A549 (cell line): ENCODE data around the gene C16orf90. TPM values are rescaled to one million over a fixed set of nuclear protein-coding genes. Genes with fewer than 3 reads are reported as not detected.
"Not testable (repeated sequence)": the region's sequence is repeated elsewhere in the genome, so short reads cannot be mapped to it uniquely, and the experiment has no call there.

ENCODE experiments used
- ATAC-seq, 2 experiments: fragments of 200-7000 bp in 1 of 2; fragments of >200 bp in 1 of 2; cut with Nextera tagmentation in 1 of 2; cut with Tn5 transposase in 1 of 2; 3 replicates each; pipeline versions ENCODE4 v1.8.0 to v1.9.1; 2018 to 2020; ENCODE audit warnings: mild to moderate bottlenecking in 1 of 2, moderate library complexity in 1 of 2
- CTCF ChIA-PET: fragments of 300-600 bp; sonication (Branson Sonifier 250); formaldehyde crosslinking; extraction: SDS; loops from one replicate; lab custom pipeline; 2021; ENCODE audit warnings: antibody characterized with exemption, inconsistent platforms; lab: Yijun Ruan, JAX
- POLR2A ChIA-PET: fragments of 350-600 bp; formaldehyde crosslinking; extraction: SDS; loops from one replicate; lab custom pipeline; 2021; ENCODE audit warnings: antibody characterized with exemption, inconsistent platforms; lab: Yijun Ruan, JAX
- DNase-seq, 2 experiments: peaks; one replicate each; pipeline versions ENCODE4 v3.0.0 to v3.0.0-alpha.2; 2011 to 2016; ENCODE audit warnings: low read depth in 1 of 2, low spot score in 1 of 2
- FAIRE-seq: peaks from 2 replicates; lab custom pipeline; 2011; peaks lifted over from hg19 to GRCh38; lab: Jason Lieb, UNC
- H3K27ac ChIP-seq, 2 experiments: fragments of >200 bp; sonication (Bioruptor Twin); formaldehyde crosslinking; 3 replicates each; pipeline ENCODE4 v1.5.1; 2016 to 2017
- H3K4me1 ChIP-seq: fragments of >200 bp; sonication (Bioruptor Twin); formaldehyde crosslinking; 3 replicates; pipeline ENCODE4 v1.6.1; 2016
- H3K4me2 ChIP-seq: fragments of >200 bp; sonication (Bioruptor Twin); formaldehyde crosslinking; 3 replicates; pipeline ENCODE4 v1.6.1; 2016
- H3K4me3 ChIP-seq: fragments of >200 bp; sonication (Bioruptor Twin); formaldehyde crosslinking; 3 replicates; pipeline ENCODE4 v1.5.1; 2016
- H3K9me3 ChIP-seq: fragments of >200 bp; sonication (Bioruptor Twin); formaldehyde crosslinking; 3 replicates; pipeline ENCODE4 v1.6.1; 2016
- CEBPB ChIP-seq, 2 experiments: fragments of >200 bp in 1 of 2; sonication (Bioruptor Twin) in 1 of 2; formaldehyde crosslinking in 1 of 2; IDR thresholded peaks; 2 replicates each; pipeline ENCODE4 v1.6.1; 2012 to 2016
- CHD2 ChIP-seq: fragments of 150-350 bp; IDR thresholded peaks from 2 replicates; pipeline ENCODE4 v1.6.1; 2014; ENCODE audit warnings: low read length; ENCODE audit not compliant: partially characterized antibody
- CHD4 ChIP-seq: fragments of 200-600 bp; sonication (generic); IDR thresholded peaks from 2 replicates; pipeline ENCODE4 v1.6.1; 2016; ENCODE audit warnings: antibody characterized with exemption, mild to moderate bottlenecking, borderline replicate concordance
- EP300 ChIP-seq, 2 experiments: fragments of >200 bp; sonication (Bioruptor Twin); formaldehyde crosslinking; IDR thresholded peaks; 2 replicates in 1 of 2; 3 replicates in 1 of 2; pipeline ENCODE4 v1.6.1; 2016 to 2017
- ESRRA ChIP-seq: fragments of 150-350 bp; IDR thresholded peaks from 2 replicates; pipeline ENCODE4 v1.6.1; 2014; ENCODE audit warnings: mild to moderate bottlenecking, low read length, borderline replicate concordance
- FOSB ChIP-seq: fragments of 250-450 bp; sonication (Bioruptor Pico); IDR thresholded peaks from 2 replicates; pipeline ENCODE4 v1.5.0; 2020; ENCODE audit warnings: mild to moderate bottlenecking, moderate library complexity
- FOSL2 ChIP-seq, 2 experiments: fragments of 450-650 bp in 1 of 2; fragments of >200 bp in 1 of 2; sonication (Bioruptor Twin) in 1 of 2; formaldehyde crosslinking; IDR thresholded peaks; 2 replicates each; pipeline versions ENCODE4 v1.5.0 to v1.6.1; 2016 to 2020; ENCODE audit warnings: mild to moderate bottlenecking in 1 of 2, moderate library complexity in 1 of 2
- FOXS1 ChIP-seq: fragments of 250-450 bp; sonication (Bioruptor Pico); IDR thresholded peaks from 2 replicates; pipeline ENCODE4 v1.5.0; 2020; ENCODE audit warnings: mild to moderate bottlenecking, moderate library complexity
- GATA3 ChIP-seq: IDR thresholded peaks from 2 replicates; pipeline ENCODE4 v1.6.1; 2012; ENCODE audit warnings: borderline replicate concordance
- HDAC2 ChIP-seq: fragments of 200-600 bp; sonication (generic); IDR thresholded peaks from 2 replicates; pipeline ENCODE4 v1.6.1; 2016
- HEYL ChIP-seq: fragments of 250-450 bp; sonication (Bioruptor Pico); IDR thresholded peaks from 2 replicates; pipeline ENCODE4 v1.8.0; 2021; ENCODE audit warnings: mild to moderate bottlenecking, moderate library complexity
- HOXA7 ChIP-seq: fragments of 250-450 bp; sonication (Bioruptor Pico); IDR thresholded peaks from 2 replicates; pipeline ENCODE4 v1.5.0; 2020; ENCODE audit warnings: mild to moderate bottlenecking, moderate library complexity
- HOXB13 ChIP-seq: fragments of 250-450 bp; sonication (Bioruptor Pico); IDR thresholded peaks from 2 replicates; pipeline ENCODE4 v1.5.0; 2020; ENCODE audit warnings: low read depth, mild to moderate bottlenecking, moderate library complexity
- MYC ChIP-seq: IDR thresholded peaks from 2 replicates; pipeline ENCODE4 v1.6.1; 2012; ENCODE audit warnings: mild to moderate bottlenecking, inconsistent platforms, low read length, improper control_type of control experiment, borderline replicate concordance
- NPAS2 ChIP-seq: fragments of 250-450 bp; sonication (Bioruptor Pico); IDR thresholded peaks from 2 replicates; pipeline ENCODE4 v1.8.0; 2022; ENCODE audit warnings: mild to moderate bottlenecking, moderate library complexity, borderline replicate concordance
- PHF8 ChIP-seq: fragments of 200-600 bp; sonication (generic); IDR thresholded peaks from 2 replicates; pipeline ENCODE4 v1.6.1; 2016; ENCODE audit warnings: low read depth, mild to moderate bottlenecking, antibody characterized with exemption, moderate library complexity, borderline replicate concordance
- RCOR1 ChIP-seq: fragments of 150-350 bp; IDR thresholded peaks from 2 replicates; pipeline ENCODE4 v1.6.1; 2014; ENCODE audit warnings: antibody characterized with exemption, low read length, low read depth
- SREBF2 ChIP-seq: fragments of 450-650 bp; IDR thresholded peaks from 2 replicates; pipeline ENCODE4 v1.6.1; 2014; ENCODE audit warnings: mild to moderate bottlenecking, moderate library complexity
- TFCP2L1 ChIP-seq: fragments of 250-450 bp; sonication (Bioruptor Pico); IDR thresholded peaks from 2 replicates; pipeline ENCODE4 v1.5.0; 2021; ENCODE audit warnings: mild to moderate bottlenecking
- ZNF302 ChIP-seq: fragments of 250-450 bp; sonication (Bioruptor Pico); IDR thresholded peaks from 2 replicates; pipeline ENCODE4 v1.9.0; 2021; ENCODE audit warnings: inconsistent platforms, mild to moderate bottlenecking, moderate library complexity
- ZSCAN20 ChIP-seq: fragments of 250-450 bp; sonication (Bioruptor Pico); IDR thresholded peaks from 2 replicates; pipeline ENCODE4 v1.8.0; 2022; ENCODE audit warnings: mild to moderate bottlenecking, moderate library complexity
- WGBS: methylation state at CpG from one replicate; pipeline ENCODE4 v1.1.6; 2017; ENCODE audit errors: missing lambda C conversion rate; 5-methylcytosine and 5-hydroxymethylcytosine counted together
- polyA plus RNA-seq, 4 experiments: library from polyadenylated mRNA; depleted of rRNA in 3 of 4; stranded (reverse); fragments of >200 nt; fragmentation: RNase III in 1 of 4; extraction: RNeasy Plus Mini Kit Qiagen cat#74134 plus additional on column Dnase treatment in 1 of 4; gene quantifications; 2 replicates in 3 of 4; 3 replicates in 1 of 4; pipeline ENCODE4 v1.2.3, GENCODE V29; 2011 to 2017
- TF ChIP-seq, protein P1 (sequence below): IDR thresholded peaks from 2 replicates; pipeline ENCODE4 v1.6.1; 2012
- TF ChIP-seq, protein P2 (sequence below): fragments of 250-450 bp; sonication (Bioruptor Pico); IDR thresholded peaks from 2 replicates; pipeline ENCODE4 v1.5.0; 2021; ENCODE audit warnings: mild to moderate bottlenecking, moderate library complexity, borderline replicate concordance
- TF ChIP-seq, protein P3 (sequence below): fragments of 450-650 bp; IDR thresholded peaks from 2 replicates; pipeline ENCODE4 v1.6.1; 2014; ENCODE audit warnings: antibody characterized with exemption
- TF ChIP-seq, protein P4 (sequence below): fragments of 150-350 bp; IDR thresholded peaks from 2 replicates; pipeline ENCODE4 v1.6.1; 2014; ENCODE audit warnings: low read depth, mild to moderate bottlenecking, low read length
- TF ChIP-seq, protein P5 (sequence below): fragments of >200 bp; sonication (Bioruptor Twin); formaldehyde crosslinking; IDR thresholded peaks from 3 replicates; pipeline ENCODE4 v1.5.1; 2016

C16orf90 gene
- polyA plus RNA-seq, 2 of the 4 experiments (the other 2 are of a cell fraction), result not detected

DNA sequence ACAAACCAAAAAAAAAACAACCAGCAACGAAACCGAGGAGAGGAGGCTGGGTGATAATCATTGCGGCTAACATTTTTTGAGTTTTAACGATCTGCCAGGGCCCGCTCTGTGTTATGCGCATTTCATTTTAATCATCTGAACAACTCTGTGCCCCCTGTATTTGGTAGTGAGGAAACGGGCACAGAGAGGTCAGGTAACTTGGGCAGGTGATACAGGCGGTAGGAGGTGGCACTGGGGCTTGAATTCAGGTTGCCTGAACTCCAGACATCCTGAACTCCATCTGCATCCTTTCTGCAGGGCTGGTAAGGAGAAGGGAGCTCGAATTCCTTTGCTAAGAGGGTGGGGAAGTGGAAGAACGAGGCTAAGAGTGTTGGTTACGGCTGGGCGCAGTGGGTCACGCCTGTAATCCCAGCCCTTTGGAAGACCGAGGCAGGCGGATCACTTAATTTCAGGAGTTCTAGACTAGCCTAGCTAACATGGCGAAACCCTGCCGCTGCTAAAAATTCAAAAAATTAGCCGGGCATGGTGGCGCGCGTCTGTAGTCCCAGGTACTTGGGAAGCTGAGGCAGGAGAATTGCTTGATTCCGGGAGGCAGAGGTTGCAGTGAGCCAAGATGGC lies 6.6 kb upstream of the C16orf90 start:
- WGBS, result 82% methylated on average over 22 of the region's 22 CpGs
- DNase-seq (no peak), FAIRE-seq (no peak), ATAC-seq (no peak)
- peak overlapping the region; percentile 82 for H3K4me2 ChIP-seq
- peaks cover 7% of the 10 kb centered on the region; the same call in 1 of the 3 replicates for H3K4me1 ChIP-seq
- H3K9me3 ChIP-seq, result no peaks in the 10 kb centered on the region
- CTCF ChIA-PET, result interaction anchor here (0.9 to 1.6 kb wide), 5 partner anchors 8 to 45 kb away, joined by 3 to 7 read pairs (median 3); no protein-coding TSS in a partner anchor
- peak overlapping the region; percentile 79 for H3K4me3 ChIP-seq
- POLR2A ChIA-PET, result no interaction called here
- peak overlapping the region; percentile 78 to 88; a peak in 5 of 6 replicates for H3K27ac ChIP-seq
- TF ChIP-seq EP300 (IDR thresholded peaks at IDR 0.05) (no peak), NPAS2 (CRISPR knock-in tag) (no peak), HEYL (CRISPR knock-in tag) (no peak), GATA3 (no peak), CHD2 (no peak), HDAC2 (no peak), FOSL2 (IDR thresholded peaks at IDR 0.05) (no peak), FOSL2 (CRISPR knock-in tag; IDR thresholded peaks at IDR 0.05) (no peak), MYC (no peak), RCOR1 (no peak), FOXS1 (CRISPR knock-in tag) (no peak)
- TF ChIP-seq, protein P1, sequence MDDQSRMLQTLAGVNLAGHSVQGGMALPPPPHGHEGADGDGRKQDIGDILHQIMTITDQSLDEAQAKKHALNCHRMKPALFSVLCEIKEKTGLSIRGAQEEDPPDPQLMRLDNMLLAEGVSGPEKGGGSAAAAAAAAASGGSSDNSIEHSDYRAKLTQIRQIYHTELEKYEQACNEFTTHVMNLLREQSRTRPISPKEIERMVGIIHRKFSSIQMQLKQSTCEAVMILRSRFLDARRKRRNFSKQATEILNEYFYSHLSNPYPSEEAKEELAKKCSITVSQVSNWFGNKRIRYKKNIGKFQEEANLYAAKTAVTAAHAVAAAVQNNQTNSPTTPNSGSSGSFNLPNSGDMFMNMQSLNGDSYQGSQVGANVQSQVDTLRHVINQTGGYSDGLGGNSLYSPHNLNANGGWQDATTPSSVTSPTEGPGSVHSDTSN, result no peak

DNA sequence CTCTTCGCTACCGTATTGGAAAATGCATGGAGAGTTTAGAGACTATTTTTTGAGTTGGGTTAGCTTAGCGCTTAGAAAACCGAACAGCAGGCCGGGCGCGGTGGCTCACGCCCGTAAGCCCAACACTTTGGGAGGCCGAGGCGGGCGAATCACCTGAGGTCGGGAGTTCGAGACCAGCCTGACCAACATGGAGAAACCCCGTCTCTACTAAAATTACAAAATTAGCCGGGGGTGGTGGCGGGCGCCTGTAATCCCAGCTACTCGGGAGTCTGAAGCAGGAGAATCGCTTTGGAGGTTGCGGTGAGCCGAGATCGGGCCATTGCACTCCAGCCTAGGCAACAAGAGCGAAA lies 6.1 kb upstream of the C16orf90 start:
- Histone ChIP-seq H3K4me2 (peak overlapping the region; percentile 82), H3K27ac (peak overlapping the region; percentile 78 to 88), H3K4me3 (peak overlapping the region; percentile 79)
- H3K4me1 ChIP-seq, H3K9me3 ChIP-seq, POLR2A ChIA-PET, FAIRE-seq, DNase-seq, ATAC-seq: not testable (repeated sequence)
- WGBS, result 23% methylated on average over 24 of the region's 24 CpGs
- CTCF ChIA-PET, result interaction anchor here (0.9 to 1.6 kb wide), 5 partner anchors 8 to 44 kb away, joined by 3 to 7 read pairs (median 3); no protein-coding TSS in a partner anchor
- 0 out of 2 replicates have a peak, but pooled peaks have one; percentile 74 for TF ChIP-seq CHD4

DNA sequence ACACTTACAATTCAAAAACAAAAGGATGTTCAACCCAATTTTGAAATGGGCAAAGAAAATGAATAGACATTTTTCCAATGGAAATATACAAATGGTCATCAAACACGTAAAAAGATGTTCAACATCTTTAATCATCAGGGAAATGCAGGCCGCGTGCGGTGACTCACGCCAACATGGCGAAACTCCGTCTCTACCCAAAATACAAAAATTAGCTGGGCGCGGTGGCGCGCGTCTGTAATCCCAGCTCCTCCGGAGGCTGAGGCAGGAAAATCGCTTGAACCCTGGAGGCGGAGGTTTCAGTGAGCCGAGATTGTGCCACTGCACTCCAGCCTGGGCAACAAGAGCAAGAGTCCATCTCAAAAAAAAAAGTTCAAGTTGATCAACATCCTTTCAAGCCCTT lies 3.7 kb upstream of the C16orf90 start:
- ChIA-PET POLR2A (no interaction called here), CTCF (interaction anchor here (0.7 to 1.8 kb wide), 3 partner anchors 8 to 326 kb away, joined by 3 to 11 read pairs (median 5); no protein-coding TSS in a partner anchor)
- WGBS, result 93% methylated on average over 16 of the region's 16 CpGs
- peaks cover 7% of the 10 kb centered on the region; the same call in 1 of the 3 replicates for H3K4me1 ChIP-seq
- no peak overlapping the region for H3K4me3 ChIP-seq
- no peak for ATAC-seq
- no peak overlapping the region for H3K4me2 ChIP-seq
- FAIRE-seq, result no peak
- H3K9me3 ChIP-seq, result no peaks in the 10 kb centered on the region
- no peak for DNase-seq
- no peak overlapping the region for H3K27ac ChIP-seq
- TF ChIP-seq ZNF302 (CRISPR knock-in tag) (no peak), TFCP2L1 (CRISPR knock-in tag) (no peak), CEBPB (IDR thresholded peaks at IDR 0.05) (no peak), SREBF2 (no peak), PHF8 (no peak), HOXB13 (CRISPR knock-in tag) (no peak), ESRRA (no peak), FOSB (CRISPR knock-in tag) (no peak), EP300 (IDR thresholded peaks at IDR 0.05) (no peak), HEYL (CRISPR knock-in tag) (no peak), HOXA7 (no peak), ZSCAN20 (CRISPR knock-in tag) (no peak), NPAS2 (CRISPR knock-in tag) (no peak)
- TF ChIP-seq, protein P2, sequence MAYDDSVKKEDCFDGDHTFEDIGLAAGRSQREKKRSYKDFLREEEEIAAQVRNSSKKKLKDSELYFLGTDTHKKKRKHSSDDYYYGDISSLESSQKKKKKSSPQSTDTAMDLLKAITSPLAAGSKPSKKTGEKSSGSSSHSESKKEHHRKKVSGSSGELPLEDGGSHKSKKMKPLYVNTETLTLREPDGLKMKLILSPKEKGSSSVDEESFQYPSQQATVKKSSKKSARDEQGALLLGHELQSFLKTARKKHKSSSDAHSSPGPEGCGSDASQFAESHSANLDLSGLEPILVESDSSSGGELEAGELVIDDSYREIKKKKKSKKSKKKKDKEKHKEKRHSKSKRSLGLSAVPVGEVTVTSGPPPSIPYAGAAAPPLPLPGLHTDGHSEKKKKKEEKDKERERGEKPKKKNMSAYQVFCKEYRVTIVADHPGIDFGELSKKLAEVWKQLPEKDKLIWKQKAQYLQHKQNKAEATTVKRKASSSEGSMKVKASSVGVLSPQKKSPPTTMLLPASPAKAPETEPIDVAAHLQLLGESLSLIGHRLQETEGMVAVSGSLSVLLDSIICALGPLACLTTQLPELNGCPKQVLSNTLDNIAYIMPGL, result no peak
- TF ChIP-seq, protein P3, sequence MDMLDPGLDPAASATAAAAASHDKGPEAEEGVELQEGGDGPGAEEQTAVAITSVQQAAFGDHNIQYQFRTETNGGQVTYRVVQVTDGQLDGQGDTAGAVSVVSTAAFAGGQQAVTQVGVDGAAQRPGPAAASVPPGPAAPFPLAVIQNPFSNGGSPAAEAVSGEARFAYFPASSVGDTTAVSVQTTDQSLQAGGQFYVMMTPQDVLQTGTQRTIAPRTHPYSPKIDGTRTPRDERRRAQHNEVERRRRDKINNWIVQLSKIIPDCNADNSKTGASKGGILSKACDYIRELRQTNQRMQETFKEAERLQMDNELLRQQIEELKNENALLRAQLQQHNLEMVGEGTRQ, result no peak
- TF ChIP-seq, protein P4, sequence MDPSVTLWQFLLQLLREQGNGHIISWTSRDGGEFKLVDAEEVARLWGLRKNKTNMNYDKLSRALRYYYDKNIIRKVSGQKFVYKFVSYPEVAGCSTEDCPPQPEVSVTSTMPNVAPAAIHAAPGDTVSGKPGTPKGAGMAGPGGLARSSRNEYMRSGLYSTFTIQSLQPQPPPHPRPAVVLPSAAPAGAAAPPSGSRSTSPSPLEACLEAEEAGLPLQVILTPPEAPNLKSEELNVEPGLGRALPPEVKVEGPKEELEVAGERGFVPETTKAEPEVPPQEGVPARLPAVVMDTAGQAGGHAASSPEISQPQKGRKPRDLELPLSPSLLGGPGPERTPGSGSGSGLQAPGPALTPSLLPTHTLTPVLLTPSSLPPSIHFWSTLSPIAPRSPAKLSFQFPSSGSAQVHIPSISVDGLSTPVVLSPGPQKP, result no peak
- TF ChIP-seq, protein P5, sequence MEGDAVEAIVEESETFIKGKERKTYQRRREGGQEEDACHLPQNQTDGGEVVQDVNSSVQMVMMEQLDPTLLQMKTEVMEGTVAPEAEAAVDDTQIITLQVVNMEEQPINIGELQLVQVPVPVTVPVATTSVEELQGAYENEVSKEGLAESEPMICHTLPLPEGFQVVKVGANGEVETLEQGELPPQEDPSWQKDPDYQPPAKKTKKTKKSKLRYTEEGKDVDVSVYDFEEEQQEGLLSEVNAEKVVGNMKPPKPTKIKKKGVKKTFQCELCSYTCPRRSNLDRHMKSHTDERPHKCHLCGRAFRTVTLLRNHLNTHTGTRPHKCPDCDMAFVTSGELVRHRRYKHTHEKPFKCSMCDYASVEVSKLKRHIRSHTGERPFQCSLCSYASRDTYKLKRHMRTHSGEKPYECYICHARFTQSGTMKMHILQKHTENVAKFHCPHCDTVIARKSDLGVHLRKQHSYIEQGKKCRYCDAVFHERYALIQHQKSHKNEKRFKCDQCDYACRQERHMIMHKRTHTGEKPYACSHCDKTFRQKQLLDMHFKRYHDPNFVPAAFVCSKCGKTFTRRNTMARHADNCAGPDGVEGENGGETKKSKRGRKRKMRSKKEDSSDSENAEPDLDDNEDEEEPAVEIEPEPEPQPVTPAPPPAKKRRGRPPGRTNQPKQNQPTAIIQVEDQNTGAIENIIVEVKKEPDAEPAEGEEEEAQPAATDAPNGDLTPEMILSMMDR, result no peak
